Peyer's patch (tissue), 4 donors: Measurements from ENCODE around the gene POU5F1.
"Not testable (repeated sequence)": the region's sequence is repeated elsewhere in the genome, so short reads cannot be mapped to it uniquely, and the experiment has no call there.

ENCODE experiments used
- CTCF ChIP-seq, 6 experiments: fragments of 450-650 bp in 4 of 6; fragments of 200-600 bp in 2 of 6; sonication (generic) in 1 of 6; IDR thresholded peaks; one replicate each; pipeline ENCODE4 v1.5.1; 2017 to 2019; ENCODE audit warnings: antibody characterized with exemption in 6 of 6, mild to moderate bottlenecking in 3 of 6, moderate library complexity in 1 of 6
- POLR2A ChIP-seq, 2 donors: fragments of 450-650 bp; IDR thresholded peaks; one replicate each; pipeline ENCODE4 v1.5.1; 2017; ENCODE audit warnings: antibody characterized with exemption in 2 of 2, mild to moderate bottlenecking in 2 of 2, moderate library complexity in 2 of 2

DNA sequence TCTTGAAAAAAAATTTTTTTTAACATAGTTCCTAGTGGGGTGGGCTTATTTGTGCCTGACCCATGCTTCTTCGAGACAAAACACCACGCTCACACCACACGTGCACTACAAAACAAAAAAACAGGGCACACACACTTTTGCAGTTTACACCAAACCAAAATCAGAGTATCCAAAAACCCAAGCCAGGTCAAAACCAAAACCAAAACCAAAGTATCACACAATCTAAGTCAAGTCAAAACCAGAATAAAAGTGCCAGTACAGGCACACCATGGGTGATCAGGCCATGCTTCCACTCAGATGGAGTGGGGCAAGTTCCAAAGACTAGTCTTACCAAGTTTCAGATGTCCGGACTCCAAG lies 15.2 kb upstream of the POU5F1 start:
- not testable (repeated sequence) for TF ChIP-seq CTCF, POLR2A (IDR thresholded peaks at IDR 0.05)
